Measurements from ENCODE around the gene KRT80.

The KRT80 gene

GRCh38 chr12:52228931-52229330, 37.1 kb upstream of the KRT80 start:
- no peak for DNase-seq

- no peak for DNase-seq
These were observed 36.6 kb upstream of the KRT80 start for GRCh38 chr12:52228366-52228765.

GRCh38 chr12:52227606-52228166, 35.9 kb upstream of the KRT80 start:
- no peak for DNase-seq

- DNase-seq = no peak
These were observed 34.6 kb upstream of the KRT80 start for GRCh38 chr12:52226446-52226845.

GRCh38 chr12:52225752-52226151, 33.9 kb upstream of the KRT80 start:
- no peak for DNase-seq

GRCh38 chr12:52224151-52224550, 32.3 kb upstream of the KRT80 start:
- no peak for DNase-seq

- DNase-seq = no peak
These were observed 31.7 kb upstream of the KRT80 start for GRCh38 chr12:52223406-52224039.

- no peak for DNase-seq
These were observed 30.9 kb upstream of the KRT80 start for GRCh38 chr12:52222692-52223091.

- DNase-seq = peak; percentile 89 to 92
These were observed 30.2 kb upstream of the KRT80 start for GRCh38 chr12:52221912-52222457.

- no peak for DNase-seq
These were observed 29.4 kb upstream of the KRT80 start for GRCh38 chr12:52221070-52221781.

- no peak for DNase-seq
These were observed 28.7 kb upstream of the KRT80 start for GRCh38 chr12:52220477-52220876.

- DNase-seq = no peak
These were observed 26.2 kb upstream of the KRT80 start for GRCh38 chr12:52218001-52218400.

GRCh38 chr12:52217223-52217622, 25.4 kb upstream of the KRT80 start:
- no peak for DNase-seq

- DNase-seq = no peak
These were observed 25.0 kb upstream of the KRT80 start for GRCh38 chr12:52216807-52217206.

GRCh38 chr12:52216100-52216499, 24.3 kb upstream of the KRT80 start:
- DNase-seq = no peak

GRCh38 chr12:52215587-52216031, 23.8 kb upstream of the KRT80 start:
- no peak for DNase-seq

- DNase-seq = no peak
These were observed 22.6 kb upstream of the KRT80 start for GRCh38 chr12:52214421-52214802.

- peak; percentile 74 to 78 for DNase-seq
These were observed 22.0 kb upstream of the KRT80 start for GRCh38 chr12:52213564-52214420.

- DNase-seq = no peak
These were observed 21.1 kb upstream of the KRT80 start for GRCh38 chr12:52212701-52213563.

GRCh38 chr12:52211716-52212585, 20.1 kb upstream of the KRT80 start:
- no peak for DNase-seq
